ENCODE results near the gene FUZ. TPM values are rescaled to one million over a fixed set of nuclear protein-coding genes. Genes with fewer than 3 reads are reported as not detected.

The FUZ gene
- total and polyA plus RNA-seq, 4 donors: 3.8 to 12.5 (median 7.0) TPM

GRCh38 chr19:49803529-49803856 is 9.6 kb downstream of the FUZ start:
- 94% methylated on average over 6 of the region's 6 CpGs for WGBS
- TF ChIP-seq JUND (IDR thresholded peaks at IDR 0.05) (no peak), HNF4A (conservative IDR thresholded peaks at IDR 0.05) (no peak), ZBTB33 (IDR thresholded peaks at IDR 0.05) (no peak), HNF4G (IDR thresholded peaks at IDR 0.05) (no peak), FOXA2 (IDR thresholded peaks at IDR 0.05) (no peak), FOXA1 (IDR thresholded peaks at IDR 0.05) (no peak), TAF1 (conservative IDR thresholded peaks at IDR 0.05) (no peak), NR2F2 (IDR thresholded peaks at IDR 0.05) (no peak), SP1 (IDR thresholded peaks at IDR 0.05) (no peak), REST (IDR thresholded peaks at IDR 0.05) (no peak), RAD21 (IDR thresholded peaks at IDR 0.05) (no peak), GABPA (IDR thresholded peaks at IDR 0.05 in 1 of 2, conservative IDR thresholded peaks at IDR 0.05 in 1 of 2) (no peak), EGR1 (IDR thresholded peaks at IDR 0.05; ENCODE audit: low read depth in 2 of 2) (no peak), CTCF (IDR thresholded peaks at IDR 0.05; ENCODE audit: low read depth, low read length, missing input control) (no peak), YY1 (IDR thresholded peaks at IDR 0.05) (no peak), MAX (IDR thresholded peaks at IDR 0.05) (no peak)
- no peak for DNase-seq (ENCODE audit: low spot score)
- Histone ChIP-seq H3K9me3 (ENCODE audit: control insufficient read depth in 4 of 4, low read length in 3 of 4) (no peaks in the 10 kb centered on the region), H3K4me3 (ENCODE audit: low read depth in 1 of 3, low read length in 3 of 3) (no peak overlapping the region), H3K36me3 (ENCODE audit: control insufficient read depth in 4 of 4, insufficient read depth in 3 of 4, low read depth in 1 of 4, low read length in 3 of 4) (peaks cover 22 to 66% (median 37%) of the 10 kb centered on the region in 4 donors), H3K9ac (ENCODE audit: low read depth in 1 of 2, low read length in 2 of 2) (no peak overlapping the region), H3K27me3 (ENCODE audit: control insufficient read depth in 4 of 4, insufficient read depth in 4 of 4, low read length in 3 of 4) (no peaks in the 10 kb centered on the region), H3K4me1 (ENCODE audit: control insufficient read depth in 4 of 4, insufficient read depth in 4 of 4, low read length in 3 of 4) (peaks cover 0 to 3% (median under 1%) of the 10 kb centered on the region in 4 donors), H3K27ac (ENCODE audit: low read depth in 1 of 2, low read length in 2 of 2) (no peak overlapping the region)

GRCh38 chr19:49802836-49803528 is 10.1 kb downstream of the FUZ start:
- DNase-seq (ENCODE audit: low spot score): no peak
- H3K36me3 ChIP-seq (ENCODE audit: control insufficient read depth in 4 of 4, insufficient read depth in 3 of 4, low read depth in 1 of 4, low read length in 3 of 4): peaks cover 23 to 72% (median 41%) of the 10 kb centered on the region in 4 donors
- peak overlapping the region in 1 of 2 donors; percentile 20 for H3K27ac ChIP-seq (ENCODE audit: low read depth in 1 of 2, low read length in 2 of 2)
- no peak overlapping the region for H3K4me3 ChIP-seq (ENCODE audit: low read depth in 1 of 3, low read length in 3 of 3)
- no peaks in the 10 kb centered on the region for H3K27me3 ChIP-seq (ENCODE audit: control insufficient read depth in 4 of 4, insufficient read depth in 4 of 4, low read length in 3 of 4)
- H3K4me1 ChIP-seq (ENCODE audit: control insufficient read depth in 4 of 4, insufficient read depth in 4 of 4, low read length in 3 of 4): peaks cover 0 to 2% (median 0%) of the 10 kb centered on the region in 4 donors
- WGBS: 90% methylated on average over 24 of the region's 24 CpGs
- H3K9me3 ChIP-seq (ENCODE audit: control insufficient read depth in 4 of 4, low read length in 3 of 4): no peaks in the 10 kb centered on the region
- no peak overlapping the region for H3K9ac ChIP-seq (ENCODE audit: low read depth in 1 of 2, low read length in 2 of 2)
- TF ChIP-seq ZBTB33 (IDR thresholded peaks at IDR 0.05) (no peak), RAD21 (IDR thresholded peaks at IDR 0.05) (no peak), NR2F2 (IDR thresholded peaks at IDR 0.05) (no peak), HNF4A (conservative IDR thresholded peaks at IDR 0.05) (no peak), YY1 (IDR thresholded peaks at IDR 0.05) (no peak), FOXA1 (IDR thresholded peaks at IDR 0.05) (no peak), ATF3 (IDR thresholded peaks at IDR 0.05) (no peak), FOXA2 (IDR thresholded peaks at IDR 0.05) (no peak), MAX (IDR thresholded peaks at IDR 0.05) (no peak), HNF4G (IDR thresholded peaks at IDR 0.05) (no peak), JUND (IDR thresholded peaks at IDR 0.05) (no peak), SP1 (IDR thresholded peaks at IDR 0.05) (no peak), GABPA (IDR thresholded peaks at IDR 0.05 in 1 of 2, conservative IDR thresholded peaks at IDR 0.05 in 1 of 2) (no peak)

Data from liver (tissue), 9 donors.